GM21786 (cell line): ENCODE results near the gene PSME2.

Source experiments
- ATAC-seq: cut with Tn5 transposase; IDR thresholded peaks from one replicate; pipeline ENCODE4 v1.9.1; 2021; ENCODE audit not compliant: unreplicated experiment

The PSME2 gene

GRCh38 chr14:24136684-24137528, 9.5 kb downstream of the PSME2 start:
- no peak for ATAC-seq

- peak; percentile 79 for ATAC-seq
These were observed 10.4 kb downstream of the PSME2 start, which contains the start of gene PSME1 for GRCh38 chr14:24135834-24136683. PSME1 (plus strand) TSS chr14:24136194; CDS start chr14:24136263, 69 bp downstream.

- ATAC-seq, result no peak
These were observed 10.9 kb downstream of the PSME2 start for GRCh38 chr14:24135584-24135833.

- ATAC-seq, result no peak
These were observed 12.7 kb downstream of the PSME2 start for GRCh38 chr14:24133735-24134134.

GRCh38 chr14:24132976-24133375, 13.4 kb downstream of the PSME2 start:
- no peak for ATAC-seq

GRCh38 chr14:24132061-24132685, 14.2 kb downstream of the PSME2 start:
- ATAC-seq, result no peak

GRCh38 chr14:24131549-24131966, 14.9 kb downstream of the PSME2 start:
- no peak for ATAC-seq

GRCh38 chr14:24130717-24131548, 15.5 kb downstream of the PSME2 start:
- no peak for ATAC-seq

GRCh38 chr14:24130380-24130716, 16.1 kb downstream of the PSME2 start, which contains the start of gene FITM1:
FITM1 (plus strand) TSS chr14:24130659; CDS start chr14:24131564, 905 bp downstream.
- ATAC-seq, result no peak

- ATAC-seq, result no peak
These were observed 16.9 kb downstream of the PSME2 start for GRCh38 chr14:24129410-24129998.

GRCh38 chr14:24127673-24128072, 18.7 kb downstream of the PSME2 start:
- no peak for ATAC-seq

- no peak for ATAC-seq
These were observed 19.5 kb downstream of the PSME2 start for GRCh38 chr14:24126939-24127338.

- peak; percentile 66 for ATAC-seq
These were observed 22.7 kb downstream of the PSME2 start for GRCh38 chr14:24123424-24124417.

- no peak for ATAC-seq
These were observed 23.5 kb downstream of the PSME2 start for GRCh38 chr14:24122898-24123297.

GRCh38 chr14:24122416-24122815, 24.0 kb downstream of the PSME2 start:
- no peak for ATAC-seq

GRCh38 chr14:24121210-24121609, 25.2 kb downstream of the PSME2 start:
- ATAC-seq, result no peak

GRCh38 chr14:24119691-24120090, 26.7 kb downstream of the PSME2 start:
- no peak for ATAC-seq

- no peak for ATAC-seq
These were observed 29.2 kb downstream of the PSME2 start for GRCh38 chr14:24117179-24117578.

GRCh38 chr14:24116128-24116814, 30.1 kb downstream of the PSME2 start:
- ATAC-seq, result no peak
